Fibroblast of lung (primary cell): ENCODE measurements around the gene GAPDHS. TPM values are rescaled to one million over a fixed set of nuclear protein-coding genes. Genes with fewer than 3 reads are reported as not detected.
A peak's percentile ranks its signal among the peaks of the same experiment; 100 is the strongest.

Experiments
- DNase-seq, 2 donors: peaks; one replicate each; pipeline versions ENCODE4 v3.0.0 to v3.0.0-alpha.2; 2010; ENCODE audit warnings: low read depth in 2 of 2
- H2AFZ ChIP-seq: 2 replicates; pipeline ENCODE4 v1.5.1; 2012; ENCODE audit warnings: low read length, control low read depth, inconsistent platforms
- H3K27ac ChIP-seq: 2 replicates; pipeline ENCODE4 v1.5.1; 2011; ENCODE audit warnings: low read length, control low read depth; ENCODE audit not compliant: insufficient read depth
- H3K27me3 ChIP-seq: 2 replicates; pipeline ENCODE4 v1.5.1; 2011; ENCODE audit warnings: mild to moderate bottlenecking, low read length; ENCODE audit not compliant: control insufficient read depth, insufficient read depth
- H3K36me3 ChIP-seq: 2 replicates; pipeline ENCODE4 v1.5.1; 2011; ENCODE audit warnings: low read length; ENCODE audit not compliant: control insufficient read depth, insufficient read depth
- H3K4me1 ChIP-seq: 2 replicates; pipeline ENCODE4 v1.5.1; 2011; ENCODE audit warnings: low read length; ENCODE audit not compliant: control insufficient read depth, insufficient read depth; ENCODE audit errors: extremely low read depth
- H3K4me2 ChIP-seq: 2 replicates; pipeline ENCODE4 v1.5.1; 2011; ENCODE audit warnings: low read length, control low read depth; ENCODE audit not compliant: insufficient read depth; ENCODE audit errors: extremely low read depth
- H3K4me3 ChIP-seq, 4 experiments: fragments of 200-600 bp in 1 of 4; sonication (generic) in 1 of 4; replicated peaks in 1 of 4; 2 replicates each; pipeline ENCODE4 v1.5.1; 2011 to 2016; ENCODE audit warnings: low read length in 4 of 4, low read depth in 3 of 4, mild to moderate bottlenecking in 3 of 4, control low read depth in 2 of 4, inconsistent platforms in 1 of 4, mixed read lengths in 1 of 4; ENCODE audit not compliant: insufficient read depth in 1 of 4; ENCODE audit errors: control extremely low read depth in 1 of 4
- H3K79me2 ChIP-seq: 2 replicates; pipeline ENCODE4 v1.5.1; 2012; ENCODE audit warnings: mild to moderate bottlenecking, low read length, inconsistent platforms; ENCODE audit not compliant: control insufficient read depth, insufficient read depth
- H3K9ac ChIP-seq: 2 replicates; pipeline ENCODE4 v1.5.1; 2011; ENCODE audit warnings: mild to moderate bottlenecking, low read length, control low read depth; ENCODE audit not compliant: insufficient read depth
- H3K9me3 ChIP-seq: 2 replicates; pipeline ENCODE4 v1.5.1; 2012; ENCODE audit warnings: low read depth, low read length; ENCODE audit not compliant: control insufficient read depth, insufficient read depth
- H4K20me1 ChIP-seq: 2 replicates; pipeline ENCODE4 v1.5.1; 2011; ENCODE audit warnings: low read length; ENCODE audit not compliant: control insufficient read depth, insufficient read depth; ENCODE audit errors: extremely low read depth
- CTCF ChIP-seq, 2 donors: IDR thresholded peaks in 1 of 2; conservative IDR thresholded peaks in 1 of 2; 1 replicate in 1 of 2; 2 replicates in 1 of 2; pipeline ENCODE4 v1.5.1; 2011 to 2012; ENCODE audit warnings: low read length in 2 of 2, control low read depth in 1 of 2, inconsistent platforms in 1 of 2, low read depth in 1 of 2, mild to moderate bottlenecking in 1 of 2
- EZH2 ChIP-seq: IDR thresholded peaks from 2 replicates; pipeline ENCODE4 v1.5.1; 2012; ENCODE audit warnings: low read length, control low read depth, mild to moderate bottlenecking; ENCODE audit errors: missing control alignments
- polyA plus RNA-seq, 2 donors: library from polyadenylated mRNA; depleted of rRNA in 1 of 2; stranded (reverse) in 1 of 2; unstranded in 1 of 2; fragments of >200 nt; gene quantifications; 2 replicates each; pipeline ENCODE4 v1.2.1, GENCODE V29; 2011 to 2012; ENCODE audit warnings: missing spikeins in 1 of 2
- total RNA-seq: library from RNA; depleted of rRNA; stranded (reverse); fragments of >200 nt; gene quantifications from 2 replicates; pipeline ENCODE4 v1.2.1, GENCODE V29; 2014

The GAPDHS gene
- total and polyA plus RNA-seq, 2 donors (not counting 1 experiment from before 2014, with no cell fraction given): not detected

DNA sequence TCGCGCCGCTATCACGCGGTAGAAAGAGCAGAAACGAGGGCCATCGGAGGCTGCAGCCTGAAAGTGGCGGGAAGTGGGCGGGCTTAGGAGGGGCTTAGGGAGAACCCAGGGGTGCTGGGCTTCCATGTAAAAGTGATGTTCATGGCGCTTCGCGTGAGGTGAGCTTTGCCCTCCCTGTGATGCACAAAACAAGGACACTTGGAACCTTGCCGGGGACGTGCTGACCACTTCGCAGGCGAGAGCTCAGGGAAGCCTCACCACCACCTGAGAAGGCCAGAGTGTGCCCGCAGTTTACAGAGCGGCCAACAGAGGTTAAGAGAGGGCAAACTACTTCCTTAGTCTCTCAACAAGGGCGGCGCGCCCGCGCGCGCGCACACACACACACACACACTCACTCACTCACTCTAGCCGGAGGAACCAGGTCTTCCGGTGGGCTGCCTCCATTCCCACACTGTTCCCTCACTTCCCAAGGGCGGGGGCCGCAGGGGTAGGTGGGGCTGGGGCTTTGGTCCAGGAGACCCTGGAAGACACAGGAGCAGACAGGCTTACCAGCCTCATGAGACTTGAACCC lies 651 bp downstream of the GAPDHS start:
- peaks cover 6% of the 10 kb centered on the region for H3K4me1 ChIP-seq
- no peak overlapping the region for H3K27ac ChIP-seq
- H2AFZ ChIP-seq: peak overlapping the region; percentile 26
- peak overlapping the region; percentile 35 for H3K4me2 ChIP-seq
- H3K9ac ChIP-seq: no peak overlapping the region
- peak; percentile 26 to 46 for DNase-seq
- peak overlapping the region in 1 of 4 experiments; percentile 17 for H3K4me3 ChIP-seq
- no peaks in the 10 kb centered on the region for H3K79me2 ChIP-seq
- no peaks in the 10 kb centered on the region for H3K36me3 ChIP-seq
- no peaks in the 10 kb centered on the region for H3K9me3 ChIP-seq
- H4K20me1 ChIP-seq: no peaks in the 10 kb centered on the region
- TF ChIP-seq EZH2 (no peak), CTCF (conservative IDR thresholded peaks at IDR 0.05 in 1 of 2, IDR thresholded peaks at IDR 0.05 in 1 of 2; ENCODE audit: low read depth in 1 of 2, low read length in 2 of 2) (no peak)
- peaks cover 3% of the 10 kb centered on the region for H3K27me3 ChIP-seq

GRCh38 chr19:35534803-35535480 lies 1.7 kb downstream of the GAPDHS start:
- no peak for DNase-seq
- peaks cover 6% of the 10 kb centered on the region for H3K4me1 ChIP-seq
- TF ChIP-seq CTCF (conservative IDR thresholded peaks at IDR 0.05 in 1 of 2, IDR thresholded peaks at IDR 0.05 in 1 of 2; ENCODE audit: low read depth in 1 of 2, low read length in 2 of 2) (no peak), EZH2 (no peak)
- no peak overlapping the region for H3K4me3 ChIP-seq
- H3K27ac ChIP-seq: no peak overlapping the region
- H3K27me3 ChIP-seq: peaks cover 3% of the 10 kb centered on the region
- H3K79me2 ChIP-seq: no peaks in the 10 kb centered on the region
- H3K36me3 ChIP-seq: no peaks in the 10 kb centered on the region
- no peaks in the 10 kb centered on the region for H4K20me1 ChIP-seq
- no peaks in the 10 kb centered on the region for H3K9me3 ChIP-seq
- H2AFZ ChIP-seq: no peak overlapping the region
- H3K4me2 ChIP-seq: no peak overlapping the region
- no peak overlapping the region for H3K9ac ChIP-seq

DNA sequence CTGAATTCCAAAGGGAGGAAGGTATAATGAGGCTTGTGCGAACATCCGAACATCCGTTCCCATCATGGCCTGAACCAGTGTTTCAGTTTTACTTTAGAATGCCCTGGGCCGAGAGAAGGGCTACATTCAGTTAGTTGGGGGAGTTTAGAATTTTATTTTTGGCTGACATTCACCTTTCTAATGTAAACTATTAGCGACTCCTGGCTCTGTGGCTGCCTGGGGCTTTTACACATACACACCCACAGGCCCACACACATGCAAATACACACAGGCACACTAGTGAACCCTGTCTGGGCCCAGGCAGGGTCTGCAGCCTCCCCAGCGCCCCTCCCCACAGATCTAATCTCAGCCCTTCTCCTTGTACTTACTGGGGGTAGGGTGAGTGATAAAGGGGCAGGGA lies 6.1 kb downstream of the GAPDHS start:
- no peak for DNase-seq
- TF ChIP-seq EZH2 (no peak), CTCF (conservative IDR thresholded peaks at IDR 0.05 in 1 of 2, IDR thresholded peaks at IDR 0.05 in 1 of 2; ENCODE audit: low read depth in 1 of 2, low read length in 2 of 2) (no peak)
- H3K4me3 ChIP-seq: no peak overlapping the region
- no peak overlapping the region for H2AFZ ChIP-seq
- H3K36me3 ChIP-seq: peaks cover 1% of the 10 kb centered on the region
- H3K4me1 ChIP-seq: no peaks in the 10 kb centered on the region
- H3K27me3 ChIP-seq: no peaks in the 10 kb centered on the region
- H3K9ac ChIP-seq: no peak overlapping the region
- peak overlapping the region; percentile 13 for H3K4me2 ChIP-seq
- no peaks in the 10 kb centered on the region for H4K20me1 ChIP-seq
- no peak overlapping the region for H3K27ac ChIP-seq
- H3K79me2 ChIP-seq: peaks cover 2% of the 10 kb centered on the region
- H3K9me3 ChIP-seq: no peaks in the 10 kb centered on the region
